Subcutaneous abdominal adipose tissue (tissue), 5 donors: ENCODE measurements around the gene PSMC3.

ENCODE experiments used
- H3K27ac ChIP-seq: one replicate; pipeline ENCODE4 v1.7.0; 2013; ENCODE audit warnings: low read depth, mild to moderate bottlenecking, inconsistent platforms, low read length, moderate library complexity
- H3K27me3 ChIP-seq, 5 donors: one replicate each; pipeline ENCODE4 v1.7.0; 2013; ENCODE audit warnings: low read length in 5 of 5, inconsistent platforms in 1 of 5; ENCODE audit not compliant: control insufficient read depth in 5 of 5, insufficient read depth in 4 of 5
- H3K36me3 ChIP-seq, 5 donors: one replicate each; pipeline ENCODE4 v1.7.0; 2013; ENCODE audit warnings: low read length in 5 of 5; ENCODE audit not compliant: control insufficient read depth in 5 of 5, insufficient read depth in 5 of 5
- H3K4me1 ChIP-seq, 5 donors: one replicate each; pipeline ENCODE4 v1.7.0; 2013; ENCODE audit warnings: low read length in 5 of 5, mild to moderate bottlenecking in 3 of 5, moderate library complexity in 1 of 5; ENCODE audit not compliant: control insufficient read depth in 5 of 5, insufficient read depth in 5 of 5
- H3K4me3 ChIP-seq, 5 donors: one replicate each; pipeline ENCODE4 v1.7.0; 2013; ENCODE audit warnings: low read length in 5 of 5, low read depth in 1 of 5
- H3K9ac ChIP-seq, 5 donors: one replicate each; pipeline ENCODE4 v1.7.0; 2013; ENCODE audit warnings: low read length in 5 of 5, mild to moderate bottlenecking in 4 of 5, moderate library complexity in 3 of 5
- H3K9me3 ChIP-seq, 5 donors: one replicate each; pipeline ENCODE4 v1.7.0; 2013; ENCODE audit warnings: low read length in 5 of 5; ENCODE audit not compliant: control insufficient read depth in 5 of 5
- donor health status: healthy.
- donor health status: healthy.
- donor health status: healthy.
- donor health status: healthy.
- donor health status: healthy.

PSMC3 gene

DNA sequence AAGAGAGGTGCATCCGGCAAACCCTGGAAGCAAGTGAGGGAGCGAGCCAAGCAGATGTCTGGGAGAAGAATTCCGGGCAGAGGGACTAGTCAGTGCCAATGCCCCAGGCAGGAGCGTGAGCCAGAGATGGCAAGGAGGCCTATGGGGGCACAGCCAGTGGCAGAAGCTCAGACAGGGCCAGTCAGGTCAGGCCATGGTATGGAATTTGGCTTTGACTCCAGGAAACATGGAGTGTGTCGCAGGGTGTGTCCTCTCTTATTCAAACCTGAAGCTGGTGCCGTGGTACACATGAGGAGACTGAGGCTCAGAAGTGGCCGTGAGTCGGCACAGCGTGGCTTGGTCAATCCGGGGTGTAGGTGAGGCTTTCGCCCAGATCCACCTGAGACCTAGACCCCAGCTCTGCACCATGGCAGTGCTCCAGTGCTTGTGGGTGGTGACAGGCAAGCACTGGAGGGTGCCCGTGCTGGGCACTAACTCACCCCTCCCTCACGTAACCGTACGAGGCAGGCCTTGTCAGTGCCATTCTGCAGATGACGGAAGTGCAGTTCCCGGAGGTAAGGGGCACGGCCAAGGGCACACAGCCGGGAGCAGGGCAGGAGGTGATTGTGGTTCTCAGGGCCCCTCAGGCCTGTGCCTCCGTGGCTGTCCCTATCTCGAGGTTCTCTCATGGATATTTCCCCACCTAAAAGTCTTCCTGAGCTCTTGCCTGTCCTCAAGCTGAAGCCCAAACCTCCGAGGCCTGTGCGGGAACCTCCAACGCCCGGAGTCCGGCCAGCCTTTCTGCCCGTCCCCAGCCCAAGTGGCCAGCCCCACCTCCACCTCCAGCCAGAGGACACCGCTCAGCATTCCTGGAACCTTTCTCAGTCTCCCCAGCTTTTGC is 37.3 kb downstream of the PSMC3 start:
- no peaks in the 10 kb centered on the region for H3K36me3 ChIP-seq
- H3K9ac ChIP-seq = peak overlapping the region in 1 of 5 donors; percentile 13
- peaks cover 0 to 55% (median 21%) of the 10 kb centered on the region in 5 donors for H3K4me1 ChIP-seq
- no peaks in the 10 kb centered on the region for H3K9me3 ChIP-seq
- peak overlapping the region in 1 of 5 donors; percentile 18 for H3K4me3 ChIP-seq
- H3K27me3 ChIP-seq = no peaks in the 10 kb centered on the region
- H3K27ac ChIP-seq = no peak overlapping the region

DNA sequence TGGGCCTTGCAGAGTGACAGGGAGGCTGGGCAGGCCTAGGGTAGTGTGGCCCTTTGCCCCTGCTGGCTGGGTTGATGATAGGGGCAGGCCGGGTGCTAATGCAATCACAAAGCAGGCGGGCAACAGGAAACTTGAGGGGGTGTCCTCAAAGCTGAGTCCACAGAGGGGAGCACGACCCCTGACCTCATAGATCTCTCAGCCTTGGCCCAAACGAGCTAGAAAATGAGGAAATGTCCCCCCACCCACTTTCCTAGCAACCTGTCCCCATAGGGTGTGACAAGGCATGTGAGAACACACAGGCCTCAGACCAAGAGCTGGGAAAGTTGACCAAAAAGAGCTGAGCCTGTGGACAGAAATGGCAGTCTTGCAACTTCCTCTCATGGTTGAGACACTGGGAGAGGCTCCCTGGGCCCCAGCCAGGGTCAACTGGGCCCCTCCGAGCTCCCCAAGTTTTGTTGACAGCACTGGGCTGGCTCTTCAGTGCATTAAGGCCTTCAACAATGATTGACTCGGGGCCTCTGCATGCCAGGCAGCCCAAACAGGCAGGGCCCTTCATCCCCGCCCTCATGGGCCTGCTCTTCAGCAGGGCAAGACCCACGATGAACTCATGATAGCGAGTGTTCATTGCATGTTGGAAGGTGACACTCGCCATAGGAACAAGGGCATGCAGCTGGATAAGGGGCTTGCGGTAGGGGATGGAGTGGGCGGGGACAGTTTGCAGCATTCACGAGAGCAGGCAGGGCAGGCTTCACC is 38.1 kb downstream of the PSMC3 start:
- H3K9me3 ChIP-seq = no peaks in the 10 kb centered on the region
- peaks cover 0 to 52% (median 23%) of the 10 kb centered on the region in 5 donors for H3K4me1 ChIP-seq
- H3K27me3 ChIP-seq = no peaks in the 10 kb centered on the region
- no peak overlapping the region for H3K9ac ChIP-seq
- no peak overlapping the region for H3K27ac ChIP-seq
- H3K4me3 ChIP-seq = no peak overlapping the region
- H3K36me3 ChIP-seq = no peaks in the 10 kb centered on the region

- no peak overlapping the region for H3K27ac ChIP-seq
- no peak overlapping the region for H3K9ac ChIP-seq
- no peaks in the 10 kb centered on the region for H3K36me3 ChIP-seq
- H3K4me3 ChIP-seq = no peak overlapping the region
- no peaks in the 10 kb centered on the region for H3K27me3 ChIP-seq
- no peaks in the 10 kb centered on the region for H3K9me3 ChIP-seq
- peaks cover 0 to 32% (median 16%) of the 10 kb centered on the region in 5 donors for H3K4me1 ChIP-seq
These were observed 41.7 kb downstream of the PSMC3 start for GRCh38 chr11:47384498-47384897.

GRCh38 chr11:47383071-47383470 is 43.2 kb downstream of the PSMC3 start:
- Histone ChIP-seq H3K4me1 (peaks cover 0 to 25% (median 15%) of the 10 kb centered on the region in 5 donors), H3K36me3 (no peaks in the 10 kb centered on the region), H3K4me3 (no peak overlapping the region), H3K27ac (no peak overlapping the region), H3K9me3 (no peaks in the 10 kb centered on the region), H3K27me3 (no peaks in the 10 kb centered on the region), H3K9ac (no peak overlapping the region)

GRCh38 chr11:47380078-47380477 is 46.2 kb downstream of the PSMC3 start:
- Histone ChIP-seq H3K9ac (no peak overlapping the region), H3K27ac (no peak overlapping the region), H3K27me3 (no peaks in the 10 kb centered on the region), H3K4me1 (peaks cover 0 to 35% (median 15%) of the 10 kb centered on the region in 5 donors), H3K9me3 (no peaks in the 10 kb centered on the region), H3K36me3 (no peaks in the 10 kb centered on the region), H3K4me3 (no peak overlapping the region)

DNA sequence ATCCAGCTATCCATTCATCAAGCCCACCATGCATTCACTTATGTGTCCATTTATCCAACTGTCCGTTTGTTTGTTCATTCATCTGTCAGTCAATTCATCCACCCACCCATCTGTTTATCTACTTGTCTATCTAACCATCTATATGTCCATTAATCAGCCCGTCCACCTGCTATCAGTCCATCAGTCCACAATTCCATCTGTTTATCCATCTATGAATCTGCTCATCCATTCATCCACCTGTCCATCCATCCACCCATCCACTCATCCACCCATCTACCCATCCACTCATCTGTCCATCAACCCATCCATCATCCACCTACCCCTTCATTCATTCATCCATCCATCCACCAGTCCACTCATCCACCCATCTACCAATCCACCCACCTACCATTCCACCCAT is 46.9 kb downstream of the PSMC3 start:
- H3K9me3 ChIP-seq = no peaks in the 10 kb centered on the region
- H3K4me3 ChIP-seq = no peak overlapping the region
- peaks cover 0 to 40% (median 15%) of the 10 kb centered on the region in 5 donors for H3K4me1 ChIP-seq
- no peaks in the 10 kb centered on the region for H3K27me3 ChIP-seq
- H3K27ac ChIP-seq = no peak overlapping the region
- H3K36me3 ChIP-seq = no peaks in the 10 kb centered on the region
- H3K9ac ChIP-seq = no peak overlapping the region

DNA sequence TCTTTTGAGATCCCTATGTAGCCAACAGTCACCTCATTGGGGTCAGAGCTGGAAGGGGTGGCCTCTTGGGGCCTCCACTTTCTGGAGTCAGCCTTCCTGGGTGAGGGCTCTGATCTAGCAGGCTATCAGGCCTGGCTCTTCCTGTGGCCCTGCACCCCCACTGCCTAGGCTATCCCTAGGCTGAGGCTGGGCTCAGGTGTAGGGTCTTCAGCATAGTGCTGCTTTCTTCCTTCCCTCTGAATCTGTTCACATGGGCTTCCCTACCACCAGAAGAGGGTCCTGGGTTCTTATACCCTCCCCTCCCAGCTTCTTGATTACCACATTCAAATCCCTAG is 47.4 kb downstream of the PSMC3 start:
- Histone ChIP-seq H3K9ac (no peak overlapping the region), H3K27ac (no peak overlapping the region), H3K27me3 (no peaks in the 10 kb centered on the region), H3K4me1 (peaks cover 0 to 44% (median 15%) of the 10 kb centered on the region in 5 donors), H3K36me3 (no peaks in the 10 kb centered on the region), H3K4me3 (peak overlapping the region in 1 of 5 donors; percentile 63), H3K9me3 (no peaks in the 10 kb centered on the region)

DNA sequence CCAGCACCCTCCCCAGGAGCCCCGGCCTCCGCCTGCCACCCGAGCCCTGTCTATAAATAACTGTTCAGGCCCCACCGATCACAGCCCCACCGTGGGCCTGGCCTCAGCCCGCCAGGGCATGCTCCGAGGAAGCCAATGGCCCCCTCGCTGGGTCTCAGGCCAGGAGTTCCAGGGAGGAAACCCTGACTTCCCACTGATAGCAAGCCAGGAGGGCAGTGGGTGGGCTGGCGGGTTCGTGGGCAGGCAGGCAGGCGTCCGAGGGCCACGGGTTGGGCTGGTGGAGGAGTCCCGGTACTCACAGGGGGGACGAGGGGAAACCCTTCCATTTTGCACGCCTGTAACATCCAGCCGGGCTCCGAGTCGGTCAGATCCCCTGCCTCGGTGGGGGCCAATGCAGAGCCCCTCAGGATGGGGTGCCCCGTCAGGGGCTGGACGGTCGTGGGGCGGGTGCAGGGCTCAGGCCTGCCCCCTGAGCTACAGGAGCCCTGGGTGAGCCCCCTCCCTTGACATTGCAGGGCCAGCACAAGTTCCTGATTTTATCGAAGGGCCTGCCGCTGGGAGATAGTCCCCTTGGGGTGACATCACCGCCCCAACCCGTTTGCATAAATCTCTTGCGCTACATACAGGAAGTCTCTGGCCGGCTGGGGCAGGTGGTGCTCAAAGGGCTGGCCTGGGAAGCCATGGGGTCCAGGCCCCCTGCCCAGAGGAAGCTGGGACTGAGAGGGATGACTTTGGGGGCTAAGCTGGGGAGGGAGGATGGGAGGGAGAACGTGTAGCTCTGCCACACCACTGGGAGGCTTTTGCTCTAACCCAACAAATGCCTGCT is 48.0 kb downstream of the PSMC3 start, which contains the start of gene SPI1:
Gene SPI1 (minus strand): TSS at position 538 of the 826 bp plus-strand sequence. CDS start 194 bp downstream, at position 344.
- Histone ChIP-seq H3K27me3 (no peaks in the 10 kb centered on the region), H3K36me3 (no peaks in the 10 kb centered on the region), H3K9me3 (no peaks in the 10 kb centered on the region), H3K27ac (no peak within 1 kb of the TSS), H3K9ac (peak within 1 kb of the TSS in 4 of 5 donors; percentile 30 to 81 (median 71)), H3K4me3 (peak within 1 kb of the TSS; percentile 50 to 63 (median 52)), H3K4me1 (peaks cover 0 to 42% (median 11%) of the 10 kb centered on the region in 5 donors)

- Histone ChIP-seq H3K27me3 (no peaks in the 10 kb centered on the region), H3K4me1 (peaks cover 0 to 35% (median 10%) of the 10 kb centered on the region in 5 donors), H3K4me3 (peak overlapping the region; percentile 50 to 63 (median 52)), H3K9me3 (no peaks in the 10 kb centered on the region), H3K36me3 (no peaks in the 10 kb centered on the region), H3K9ac (peak overlapping the region in 4 of 5 donors; percentile 30 to 81 (median 71)), H3K27ac (no peak overlapping the region)
These were observed 48.6 kb downstream of the PSMC3 start for GRCh38 chr11:47377571-47378009.
